GM12875 (cell line): ENCODE data around the gene COL16A1.

Source experiments
- H3K4me3 ChIP-seq: one replicate; pipeline ENCODE4 v1.5.1; 2011; ENCODE audit warnings: low read depth, low read length, control low read depth
- TF ChIP-seq, protein P1 (sequence below): IDR thresholded peaks from 2 replicates; pipeline ENCODE4 v1.5.1; 2011; ENCODE audit warnings: low read depth, mild to moderate bottlenecking, control low read depth, inconsistent platforms, low read length, moderate library complexity, borderline replicate concordance; ENCODE audit not compliant: insufficient read depth

The COL16A1 gene

DNA sequence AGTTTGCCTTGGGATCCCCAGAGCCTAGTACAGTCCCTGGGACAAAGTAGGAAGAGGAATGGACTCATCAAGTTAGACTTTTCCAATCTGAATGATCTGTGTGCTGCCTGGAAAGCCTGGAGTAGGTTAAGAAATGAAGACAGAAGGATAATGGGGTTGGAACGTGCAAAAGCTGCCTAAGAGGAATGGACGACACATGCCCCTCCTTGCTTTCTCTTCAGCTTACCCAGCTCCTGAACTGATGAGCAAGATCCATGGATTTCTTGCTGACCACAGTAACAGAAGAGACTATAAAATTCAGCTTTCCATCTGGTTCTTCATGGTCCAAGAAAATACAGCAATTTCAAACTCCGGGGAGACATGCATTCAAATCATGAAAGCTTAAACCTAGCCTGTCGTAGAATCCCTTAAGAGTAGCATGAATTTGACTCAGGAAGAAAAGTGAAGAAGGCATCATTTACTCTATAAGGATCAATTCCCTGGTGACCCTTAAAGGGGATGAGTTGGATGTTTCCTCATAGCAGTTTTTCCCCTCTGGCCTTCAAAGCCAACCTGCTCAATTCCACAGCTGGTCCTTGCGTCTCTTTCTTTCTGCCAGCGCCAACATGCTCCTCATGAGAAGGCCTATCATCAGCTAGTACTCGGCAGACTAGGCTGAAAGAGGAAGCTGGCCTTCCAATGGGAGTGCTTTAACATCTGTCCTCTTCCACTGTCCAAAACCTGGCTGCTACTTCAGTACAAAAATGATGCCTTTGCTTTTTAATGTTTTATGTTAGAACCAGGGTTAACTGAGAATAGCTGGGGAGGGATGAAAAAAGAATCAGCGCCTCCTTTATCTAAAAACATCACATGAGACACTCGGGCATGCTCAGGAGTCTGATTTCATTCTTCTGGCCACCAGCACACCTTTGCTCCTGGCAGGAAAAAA is 53.4 kb downstream of the COL16A1 start:
- no peak overlapping the region for H3K4me3 ChIP-seq
- TF ChIP-seq, protein P1, sequence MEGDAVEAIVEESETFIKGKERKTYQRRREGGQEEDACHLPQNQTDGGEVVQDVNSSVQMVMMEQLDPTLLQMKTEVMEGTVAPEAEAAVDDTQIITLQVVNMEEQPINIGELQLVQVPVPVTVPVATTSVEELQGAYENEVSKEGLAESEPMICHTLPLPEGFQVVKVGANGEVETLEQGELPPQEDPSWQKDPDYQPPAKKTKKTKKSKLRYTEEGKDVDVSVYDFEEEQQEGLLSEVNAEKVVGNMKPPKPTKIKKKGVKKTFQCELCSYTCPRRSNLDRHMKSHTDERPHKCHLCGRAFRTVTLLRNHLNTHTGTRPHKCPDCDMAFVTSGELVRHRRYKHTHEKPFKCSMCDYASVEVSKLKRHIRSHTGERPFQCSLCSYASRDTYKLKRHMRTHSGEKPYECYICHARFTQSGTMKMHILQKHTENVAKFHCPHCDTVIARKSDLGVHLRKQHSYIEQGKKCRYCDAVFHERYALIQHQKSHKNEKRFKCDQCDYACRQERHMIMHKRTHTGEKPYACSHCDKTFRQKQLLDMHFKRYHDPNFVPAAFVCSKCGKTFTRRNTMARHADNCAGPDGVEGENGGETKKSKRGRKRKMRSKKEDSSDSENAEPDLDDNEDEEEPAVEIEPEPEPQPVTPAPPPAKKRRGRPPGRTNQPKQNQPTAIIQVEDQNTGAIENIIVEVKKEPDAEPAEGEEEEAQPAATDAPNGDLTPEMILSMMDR, result no peak

DNA sequence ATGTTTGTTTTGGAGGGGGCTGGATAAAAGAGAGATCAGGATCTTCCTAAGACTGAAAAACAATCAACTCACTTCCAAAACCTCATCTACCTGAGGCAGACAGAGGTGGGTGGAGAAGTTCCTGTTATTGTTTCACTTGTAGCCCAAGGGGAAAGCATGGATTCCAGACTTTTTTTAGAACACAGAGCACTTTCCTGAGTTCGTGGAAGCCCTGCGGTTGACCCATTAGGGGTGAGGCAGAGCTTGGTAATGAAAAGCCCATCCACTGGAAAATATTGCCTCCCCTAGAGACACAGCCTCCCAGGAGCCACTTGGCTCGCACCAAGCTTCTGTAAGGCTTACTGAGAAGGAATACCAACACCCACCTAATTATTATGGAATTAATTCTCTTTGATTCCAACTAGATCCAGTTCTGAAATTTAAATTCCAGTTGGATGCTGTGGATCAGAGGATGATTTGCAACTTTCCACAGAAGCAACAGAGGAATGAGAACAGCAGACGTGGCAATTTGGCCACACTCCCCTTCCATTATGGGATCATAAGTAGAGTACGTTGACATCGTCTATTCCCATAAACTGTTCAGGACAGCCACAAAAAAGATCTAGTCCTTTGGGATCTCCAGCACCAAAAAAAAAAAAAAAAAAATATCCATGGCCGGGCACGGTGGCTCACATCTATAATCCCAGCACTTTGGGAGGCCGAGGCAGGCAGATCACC is 55.0 kb downstream of the COL16A1 start:
- H3K4me3 ChIP-seq, result no peak overlapping the region
- TF ChIP-seq, protein P1, result no peak

DNA sequence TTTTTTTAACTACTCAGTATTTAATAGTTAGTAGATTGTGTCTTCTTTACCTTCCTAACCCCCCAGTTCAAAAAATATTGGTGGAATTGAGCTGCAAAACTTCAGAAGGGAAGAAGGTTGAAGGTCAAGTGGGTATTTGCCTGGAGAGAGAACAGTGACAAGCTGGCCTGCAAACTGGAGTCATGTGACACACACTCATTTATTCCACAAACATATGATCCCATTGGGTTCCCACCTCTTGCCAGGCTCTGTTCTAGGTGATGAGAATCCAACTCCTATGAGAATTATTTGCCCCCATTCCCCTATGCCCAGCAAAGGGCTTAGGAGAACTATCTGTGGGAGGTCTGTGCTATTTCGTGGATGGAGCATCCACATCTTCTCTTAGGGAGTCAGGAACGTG is 55.6 kb downstream of the COL16A1 start:
- no peak overlapping the region for H3K4me3 ChIP-seq
- TF ChIP-seq, protein P1, result no peak

DNA sequence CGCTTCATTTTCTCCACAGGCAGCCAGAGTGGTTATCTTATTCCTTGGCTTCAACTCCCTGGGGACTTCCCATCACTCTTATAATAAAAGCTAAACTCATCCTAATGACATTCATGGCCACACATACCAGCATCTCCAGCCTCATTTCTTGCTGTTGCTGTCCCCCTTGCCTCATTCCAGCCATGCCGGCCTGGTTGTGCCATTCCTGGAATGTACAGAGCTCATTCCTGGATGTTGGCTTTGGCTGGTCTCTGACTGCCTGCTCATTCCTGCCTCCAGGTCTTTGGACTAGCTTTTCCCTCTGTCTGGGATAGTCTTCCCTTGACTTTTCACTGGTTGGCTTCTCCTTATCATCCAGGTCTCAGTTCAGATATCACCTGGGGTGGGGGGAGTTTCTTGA is 56.7 kb downstream of the COL16A1 start:
- TF ChIP-seq, protein P1, result no peak
- no peak overlapping the region for H3K4me3 ChIP-seq

DNA sequence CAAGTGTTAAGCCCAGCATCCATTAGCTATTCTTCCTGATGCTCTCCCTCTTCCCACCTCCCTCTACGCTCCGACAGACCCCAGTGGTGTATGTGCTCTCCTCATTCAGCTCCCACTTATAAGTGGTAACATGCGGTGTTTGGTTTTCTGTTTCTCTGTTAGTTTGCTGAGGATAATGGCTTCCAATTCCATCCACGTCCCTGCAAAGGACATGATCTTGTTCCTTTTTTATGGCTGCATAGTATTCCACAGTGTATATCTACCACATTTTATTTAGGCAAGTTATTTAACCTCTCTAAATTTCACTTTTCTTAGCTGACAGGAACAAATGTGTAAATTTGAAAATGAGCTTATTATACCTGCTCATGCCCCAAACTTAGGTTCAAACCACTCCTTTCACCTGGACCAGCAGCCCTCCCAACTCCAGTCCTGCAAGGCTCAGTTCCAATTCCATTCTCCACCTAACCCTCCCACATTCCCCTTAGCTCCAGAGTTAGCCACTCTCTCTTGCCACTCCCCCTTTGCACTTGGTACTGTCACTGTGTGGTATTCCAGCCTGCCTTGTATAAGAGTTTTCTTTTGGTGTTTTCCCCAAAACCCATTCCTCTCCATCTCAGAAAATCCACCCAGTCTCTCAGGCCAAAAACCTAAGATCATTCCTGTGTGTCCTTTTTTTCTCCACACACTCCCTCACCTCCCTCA is 57.4 kb downstream of the COL16A1 start:
- no peak overlapping the region for H3K4me3 ChIP-seq
- TF ChIP-seq, protein P1, result no peak

DNA sequence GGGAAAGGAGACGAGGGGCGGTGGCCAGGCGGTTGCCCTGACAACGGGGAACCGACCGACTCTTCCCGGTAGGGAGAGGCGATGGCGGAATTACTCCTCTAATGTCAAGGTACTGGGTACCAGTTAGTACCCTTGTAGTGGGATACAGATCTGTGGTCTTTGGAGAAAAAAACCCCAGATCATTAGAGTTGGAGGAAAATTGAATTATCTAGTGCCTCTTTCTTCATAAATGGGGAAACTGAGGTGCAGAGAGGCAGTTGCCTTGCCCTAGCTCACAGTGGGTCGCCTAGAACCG is 58.6 kb downstream of the COL16A1 start:
- peak overlapping the region; percentile 99 for H3K4me3 ChIP-seq
- TF ChIP-seq, protein P1, result no peak
